ENCODE measurements around the gene MAPT.

Gene MAPT

GRCh38 chr17:46028981-46029565 lies 134.7 kb downstream of the MAPT start:
- no peak for DNase-seq (ENCODE audit: low read depth)

- no peak for DNase-seq (ENCODE audit: low read depth)
These were observed 135.3 kb downstream of the MAPT start for GRCh38 chr17:46029627-46030026.

GRCh38 chr17:46030752-46031151 lies 136.4 kb downstream of the MAPT start:
- no peak for DNase-seq (ENCODE audit: low read depth)

- DNase-seq (ENCODE audit: low read depth), result no peak
These were observed 137.1 kb downstream of the MAPT start for GRCh38 chr17:46031440-46031839.

GRCh38 chr17:46031920-46032319 lies 137.6 kb downstream of the MAPT start:
- DNase-seq (ENCODE audit: low read depth), result no peak

DNA sequence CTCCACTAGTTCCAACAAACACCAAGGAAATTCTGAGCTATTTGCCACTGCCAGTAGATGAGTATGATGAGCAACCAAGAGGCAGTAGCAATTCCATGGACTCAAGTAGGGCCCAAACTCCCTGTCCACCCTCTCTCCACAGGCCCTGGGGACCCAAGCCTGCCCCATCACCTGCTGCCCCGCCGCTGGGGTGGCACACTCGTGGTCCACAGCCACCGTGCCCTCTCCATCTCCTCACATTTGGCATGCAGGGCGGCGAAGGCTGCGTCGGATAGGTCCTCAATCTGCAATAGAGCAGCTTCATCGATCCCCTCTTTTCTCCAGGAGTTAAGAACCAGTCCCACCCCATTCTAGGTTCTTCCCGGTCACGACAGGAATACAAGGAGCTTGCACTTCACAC lies 138.6 kb downstream of the MAPT start:
- DNase-seq (ENCODE audit: low read depth), result no peak

DNA sequence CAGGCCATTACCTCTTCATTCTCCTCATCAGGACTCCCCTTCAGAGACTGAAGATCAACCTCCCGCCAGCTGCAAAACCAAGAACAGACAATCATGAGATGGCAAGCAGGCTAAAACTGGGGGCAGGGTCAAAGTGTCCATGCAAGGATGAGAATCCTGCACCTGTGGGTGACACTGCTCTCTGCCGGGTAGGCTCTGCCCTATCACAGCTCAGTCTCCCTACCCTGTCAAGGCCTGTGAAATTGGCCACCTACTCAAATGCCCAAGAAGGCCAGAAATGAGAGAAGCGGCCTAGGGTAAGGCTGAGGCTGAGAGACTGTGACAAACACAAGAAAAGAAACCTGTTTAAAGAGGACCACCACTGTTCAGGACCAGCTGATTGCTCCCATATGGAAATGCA lies 139.0 kb downstream of the MAPT start:
- DNase-seq (ENCODE audit: low read depth), result no peak

GRCh38 chr17:46035112-46035818 lies 140.9 kb downstream of the MAPT start:
- no peak for DNase-seq (ENCODE audit: low read depth)

DNA sequence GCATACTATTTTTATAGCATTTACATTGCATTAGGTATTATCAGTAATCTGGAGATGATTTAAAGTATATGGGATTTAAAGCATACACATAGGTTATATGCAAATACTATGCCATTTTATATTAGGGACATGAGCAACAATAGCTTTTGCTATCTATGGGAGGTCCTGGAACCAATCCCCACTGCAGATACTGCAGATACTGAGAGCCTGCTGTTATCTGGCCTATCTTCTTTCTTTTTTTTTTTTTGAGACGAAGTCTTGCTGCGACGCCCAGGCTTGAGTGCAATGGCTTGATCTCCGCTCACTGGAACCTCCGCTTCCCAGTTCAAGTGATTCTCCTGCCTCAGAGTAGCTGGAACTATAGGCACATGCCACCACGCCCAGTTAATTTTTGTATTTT lies 142.1 kb downstream of the MAPT start:
- no peak for DNase-seq (ENCODE audit: low read depth)

DNA sequence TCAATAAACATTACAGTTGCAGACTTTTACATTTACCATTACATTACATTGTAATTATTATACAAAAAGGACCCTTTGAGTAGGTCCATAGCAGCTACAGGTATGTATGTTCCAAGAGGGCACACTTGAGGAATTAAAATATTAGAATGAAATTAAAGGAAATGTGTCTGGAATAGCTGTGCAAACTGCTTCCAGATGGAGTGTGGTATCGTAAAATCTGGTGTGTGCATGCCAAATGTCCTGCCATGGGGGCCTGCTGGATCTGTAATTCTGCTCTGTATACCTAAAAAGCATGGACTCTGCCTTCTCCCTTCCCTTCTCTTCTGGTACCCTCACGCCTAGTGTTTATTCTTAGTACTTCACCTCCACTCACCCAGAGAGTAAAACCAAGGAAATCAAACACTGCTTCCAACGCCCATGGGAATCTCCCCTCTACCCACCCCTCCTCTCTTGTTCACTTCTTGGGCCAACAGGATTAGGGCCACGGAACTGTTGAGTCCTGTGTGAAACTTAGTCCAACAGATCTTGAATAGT lies 143.4 kb downstream of the MAPT start:
- DNase-seq (ENCODE audit: low read depth), result no peak

GRCh38 chr17:46038414-46038813 lies 144.1 kb downstream of the MAPT start:
- DNase-seq (ENCODE audit: low read depth), result no peak

DNA sequence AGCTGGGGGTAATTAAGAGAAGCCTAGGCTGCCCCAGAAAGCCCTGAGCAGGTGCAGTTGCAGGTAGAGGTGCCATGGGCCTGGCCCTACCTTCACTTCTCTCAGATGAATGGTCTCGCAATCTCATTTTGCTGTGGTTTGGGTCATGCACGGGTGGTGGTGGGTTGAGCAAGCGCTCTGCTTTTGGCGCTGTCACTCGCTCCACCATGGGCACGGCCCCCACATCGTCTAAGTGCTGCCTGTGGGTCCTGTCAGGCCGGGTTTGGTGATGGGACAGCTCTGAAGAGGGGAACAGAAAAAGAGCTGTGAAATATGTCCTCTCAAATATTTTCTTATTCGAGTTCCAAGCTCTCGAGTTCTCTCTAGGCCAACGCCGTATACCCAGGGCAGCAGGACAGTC lies 144.6 kb downstream of the MAPT start:
- no peak for DNase-seq (ENCODE audit: low read depth)

DNA sequence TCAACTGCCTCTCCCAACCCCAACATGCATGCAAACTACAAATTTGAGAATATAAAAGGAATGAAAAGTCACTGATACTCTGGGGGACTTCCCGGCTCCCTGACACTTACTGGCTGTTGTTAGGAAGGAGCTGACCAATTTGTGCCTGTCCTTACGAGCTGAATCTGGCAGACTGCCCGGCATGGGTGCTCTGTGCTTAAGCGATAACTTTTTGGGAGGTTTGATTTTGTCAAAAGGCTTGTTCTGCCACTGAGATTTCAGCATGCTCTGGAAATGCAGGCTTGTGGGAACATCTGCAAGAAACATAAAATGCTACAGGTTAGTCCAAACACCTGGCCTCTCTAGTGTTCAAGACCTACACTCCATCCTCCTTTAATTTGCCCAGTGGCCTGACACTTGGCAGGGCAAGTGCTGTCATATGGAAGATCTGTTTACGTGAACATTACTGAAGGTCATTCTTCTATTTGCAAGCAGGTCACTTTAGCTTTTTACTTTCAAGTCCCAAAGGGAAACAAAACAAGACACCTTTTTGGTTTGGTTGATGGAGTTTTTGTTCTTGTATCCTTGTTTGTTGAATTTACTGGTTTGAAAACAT lies 145.3 kb downstream of the MAPT start:
- DNase-seq (ENCODE audit: low read depth), result no peak

DNA sequence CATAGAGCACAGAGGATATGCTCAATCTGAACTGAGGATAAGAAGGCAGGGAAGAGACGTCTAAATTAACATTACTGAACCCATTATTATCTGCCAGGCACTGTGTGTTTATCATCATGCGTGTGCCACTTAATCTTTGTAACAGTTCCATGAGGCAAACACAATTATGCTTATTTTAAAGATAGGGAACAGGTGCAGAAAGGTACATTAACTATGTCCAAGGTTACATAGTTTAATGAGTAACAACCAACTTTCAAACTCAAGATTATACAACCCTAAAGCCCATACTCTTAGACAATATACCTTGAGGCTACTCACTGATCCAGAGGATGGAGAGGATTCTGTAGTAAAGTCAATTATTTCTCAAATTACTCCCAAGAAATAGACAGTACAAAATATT lies 147.9 kb downstream of the MAPT start:
- no peak for DNase-seq (ENCODE audit: low read depth)

DNA sequence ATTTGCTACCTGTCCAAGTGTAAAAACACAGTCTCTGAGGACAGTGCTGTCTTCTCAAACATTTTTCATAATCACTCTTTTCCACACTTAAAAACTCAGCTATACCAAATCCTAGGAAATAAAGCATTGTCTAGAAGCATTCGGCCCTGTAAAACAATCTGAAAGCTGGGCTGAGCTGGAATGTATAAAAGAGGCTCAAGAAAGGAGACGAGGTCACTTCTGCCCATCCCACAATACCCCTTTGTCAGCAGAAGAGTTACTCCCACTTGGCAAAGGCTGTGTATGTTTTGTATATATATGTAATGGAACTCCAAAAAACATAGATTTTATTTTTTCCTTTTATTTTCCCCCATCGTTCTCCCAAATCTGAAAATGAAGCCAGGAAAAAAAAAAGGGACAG lies 148.6 kb downstream of the MAPT start:
- no peak for DNase-seq (ENCODE audit: low read depth)

DNA sequence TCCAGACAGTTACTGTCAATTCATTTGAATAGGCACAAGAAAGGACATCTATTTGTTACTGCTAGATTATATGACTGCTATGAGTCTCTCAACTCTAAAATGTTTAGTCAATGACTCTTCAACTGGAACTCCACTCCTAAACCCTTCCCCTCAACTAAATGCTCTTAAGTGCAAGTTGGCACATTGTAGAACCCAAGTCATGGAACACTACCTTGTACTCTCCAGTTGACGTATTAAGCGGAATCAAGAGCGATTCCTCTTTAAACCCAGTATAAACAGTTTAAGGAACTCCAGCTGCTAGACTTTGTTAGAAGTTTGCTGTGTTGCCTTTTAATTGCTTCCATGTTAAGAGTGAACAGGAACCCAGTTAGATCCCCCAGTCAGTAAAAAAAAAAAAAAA lies 149.3 kb downstream of the MAPT start:
- no peak for DNase-seq (ENCODE audit: low read depth)

- peak; percentile 62 for DNase-seq (ENCODE audit: low read depth)
These were observed 150.1 kb downstream of the MAPT start for GRCh38 chr17:46044286-46044928.

- DNase-seq (ENCODE audit: low read depth), result no peak
These were observed 150.6 kb downstream of the MAPT start for GRCh38 chr17:46044989-46045388.

DNA sequence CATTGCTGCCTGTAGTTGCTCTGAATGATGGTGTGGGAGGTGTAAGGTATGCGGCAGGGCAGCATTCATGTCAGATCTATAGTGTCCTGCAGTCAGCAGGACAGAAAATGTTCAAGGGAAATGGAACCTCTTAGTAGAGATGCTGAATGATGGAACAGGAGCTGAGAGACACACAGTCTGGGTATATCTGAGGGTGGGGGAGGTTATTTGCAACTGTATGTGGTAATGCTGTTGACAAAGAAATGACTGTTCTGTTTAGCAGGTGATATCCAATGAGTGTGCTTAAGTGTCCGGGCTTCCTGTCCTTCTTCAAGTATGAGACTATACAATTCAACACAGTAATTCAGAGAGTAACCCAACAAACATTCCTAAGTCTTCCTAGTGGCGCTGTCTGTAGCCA lies 151.3 kb downstream of the MAPT start:
- DNase-seq (ENCODE audit: low read depth), result no peak

GRCh38 chr17:46046957-46047356 lies 152.6 kb downstream of the MAPT start:
- DNase-seq (ENCODE audit: low read depth), result no peak

DNA sequence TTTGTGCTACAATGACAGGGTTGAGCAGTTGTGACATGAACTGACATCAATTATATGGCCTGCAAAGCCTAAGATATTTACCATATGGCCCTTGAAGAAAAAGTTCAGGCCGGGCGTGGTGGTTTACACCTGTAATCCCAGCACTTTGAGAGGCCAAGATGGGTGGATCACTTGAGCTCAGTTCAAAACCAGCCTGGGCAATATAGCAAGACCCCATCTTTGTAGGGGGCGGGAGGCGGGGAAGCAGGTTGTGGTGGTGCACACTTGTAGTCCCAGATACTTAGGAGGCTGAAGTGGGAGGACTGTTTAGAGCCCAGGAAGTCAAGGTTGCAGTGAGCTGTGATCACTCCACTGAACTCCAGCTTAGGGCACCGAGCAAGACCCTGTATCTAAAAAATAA lies 153.0 kb downstream of the MAPT start:
- no peak for DNase-seq (ENCODE audit: low read depth)

DNA sequence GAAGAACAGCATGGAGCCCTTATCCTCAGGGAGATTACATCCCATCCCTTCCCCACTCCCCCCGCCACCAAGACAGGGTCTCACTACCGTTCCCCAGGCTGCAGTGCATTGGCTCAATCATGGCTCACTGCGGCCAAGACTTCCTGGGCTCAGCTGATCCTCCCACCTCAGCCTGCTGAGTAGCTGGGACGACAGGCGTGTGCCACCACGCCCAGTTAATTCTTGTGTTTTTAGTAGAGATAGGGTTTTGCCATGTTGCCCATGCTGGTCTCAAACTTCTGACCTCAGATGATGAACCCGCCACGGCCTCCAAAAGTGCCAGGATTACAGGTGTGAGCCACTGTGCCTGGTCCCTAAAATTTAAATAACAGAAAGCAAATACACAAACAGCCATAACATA lies 153.5 kb downstream of the MAPT start:
- no peak for DNase-seq (ENCODE audit: low read depth)

- DNase-seq (ENCODE audit: low read depth), result no peak
These were observed 155.3 kb downstream of the MAPT start for GRCh38 chr17:46049656-46050055.
